Calu3 (cell line): Measurements from ENCODE around the gene DAGLA. TPM values are rescaled to one million over a fixed set of nuclear protein-coding genes. Genes with fewer than 3 reads are reported as not detected.

Source experiments
- BruUV-seq: library from RNA; stranded (reverse); fragments of 400-500 nt; replicated peaks from 2 replicates; lab custom pipeline; 2021; lab: Mats Ljungman, UMichigan
- CTCF ChIA-PET: fragments of 300-600 bp; sonication (Branson Sonifier 250); formaldehyde crosslinking; loops from one replicate; lab custom pipeline; 2022; ENCODE audit warnings: antibody characterized with exemption; lab: Charles Lee
- DNase-seq: peaks from one replicate; pipeline ENCODE4 v3.0.0; 2022
- H3K27ac Mint-ChIP-seq: one replicate; pipeline ENCODE4 v1.8.0; 2022; ENCODE audit warnings: mixed read lengths; ENCODE audit not compliant: unreplicated experiment
- H3K27me3 Mint-ChIP-seq: one replicate; pipeline ENCODE4 v1.8.0; 2022; ENCODE audit warnings: mixed read lengths; ENCODE audit not compliant: unreplicated experiment
- H3K36me3 Mint-ChIP-seq: one replicate; pipeline ENCODE4 v1.8.0; 2022; ENCODE audit warnings: mild to moderate bottlenecking, moderate library complexity, mixed read lengths; ENCODE audit not compliant: insufficient read depth, unreplicated experiment
- H3K4me1 Mint-ChIP-seq: one replicate; pipeline ENCODE4 v1.8.0; 2022; ENCODE audit warnings: mild to moderate bottlenecking, low read depth, mixed read lengths; ENCODE audit not compliant: unreplicated experiment
- H3K4me3 Mint-ChIP-seq: one replicate; pipeline ENCODE4 v1.8.0; 2022; ENCODE audit warnings: mild to moderate bottlenecking, low read depth, moderate library complexity, mixed read lengths; ENCODE audit not compliant: unreplicated experiment
- H3K9me3 Mint-ChIP-seq: one replicate; pipeline ENCODE4 v1.8.0; 2022; ENCODE audit warnings: low read depth, mixed read lengths; ENCODE audit not compliant: unreplicated experiment
- CTCF ChIP-seq: fragments of 200-600 bp; IDR thresholded peaks from one replicate; pipeline ENCODE4 v1.8.0; 2022; ENCODE audit warnings: antibody characterized with exemption; ENCODE audit not compliant: unreplicated experiment
- intact Hi-C: fragments of 100-400 bp; cut with micrococcal nuclease; formaldehyde crosslinking; loops from one replicate; pipeline ENCODE4 v1.10.0; 2022; ENCODE audit not compliant: unreplicated experiment
- total RNA-seq: library from RNA; stranded (reverse); gene quantifications from 2 replicates; pipeline ENCODE4 v1.2.3, GENCODE V29; 2022

DAGLA gene
- total RNA-seq, 1 experiment from 2014 or later = 7.5 TPM

- H3K27me3 Mint-ChIP-seq = peaks cover 15% of the 10 kb centered on the region
- no peak for TF ChIP-seq CTCF
- intact Hi-C loops = no loop called here
- no peak overlapping the region for H3K27ac Mint-ChIP-seq
- no peaks in the 10 kb centered on the region for H3K4me1 Mint-ChIP-seq
- CTCF ChIA-PET = interaction anchor here (0.5 to 1.3 kb wide), 3 partner anchors 8 to 105 kb away, joined by 3 to 4 read pairs (median 4); no protein-coding TSS in a partner anchor
- H3K4me3 Mint-ChIP-seq = no peak overlapping the region
- no peaks in the 10 kb centered on the region for H3K9me3 Mint-ChIP-seq
- no TSS peak for BruUV-seq
- no peak for DNase-seq
- H3K36me3 Mint-ChIP-seq = no peaks in the 10 kb centered on the region
These were observed 44.4 kb upstream of the DAGLA start for GRCh38 chr11:61635787-61636186.

- no peak for TF ChIP-seq CTCF
- CTCF ChIA-PET = no interaction called here
- BruUV-seq = no TSS peak
- DNase-seq = no peak
- H3K4me3 Mint-ChIP-seq = no peak overlapping the region
- no peaks in the 10 kb centered on the region for H3K4me1 Mint-ChIP-seq
- H3K27ac Mint-ChIP-seq = no peak overlapping the region
- no peaks in the 10 kb centered on the region for H3K9me3 Mint-ChIP-seq
- intact Hi-C loops = no loop called here
- H3K36me3 Mint-ChIP-seq = no peaks in the 10 kb centered on the region
- H3K27me3 Mint-ChIP-seq = peaks cover 15% of the 10 kb centered on the region
These were observed 43.5 kb upstream of the DAGLA start for GRCh38 chr11:61636676-61637075.

- intact Hi-C loops = no loop called here
- TF ChIP-seq CTCF = no peak
- no peaks in the 10 kb centered on the region for H3K36me3 Mint-ChIP-seq
- no peaks in the 10 kb centered on the region for H3K9me3 Mint-ChIP-seq
- no peak overlapping the region for H3K4me3 Mint-ChIP-seq
- CTCF ChIA-PET = interaction anchor here (0.6 to 2.4 kb wide), 6 partner anchors 10 to 191 kb away, joined by 3 to 23 read pairs (median 4); no protein-coding TSS in a partner anchor
- no peak for DNase-seq
- no TSS peak for BruUV-seq
- no peak overlapping the region for H3K27ac Mint-ChIP-seq
- H3K27me3 Mint-ChIP-seq = peaks cover 15% of the 10 kb centered on the region
- no peaks in the 10 kb centered on the region for H3K4me1 Mint-ChIP-seq
These were observed 42.9 kb upstream of the DAGLA start for GRCh38 chr11:61637277-61637676.

- H3K36me3 Mint-ChIP-seq = no peaks in the 10 kb centered on the region
- DNase-seq = no peak
- H3K27ac Mint-ChIP-seq = no peak overlapping the region
- BruUV-seq = no TSS peak
- intact Hi-C loops = no loop called here
- TF ChIP-seq CTCF = no peak
- H3K9me3 Mint-ChIP-seq = no peaks in the 10 kb centered on the region
- no peaks in the 10 kb centered on the region for H3K4me1 Mint-ChIP-seq
- CTCF ChIA-PET = interaction anchor here (1.5 kb wide), 1 partner anchor 126 kb away, joined by 5 read pairs; no protein-coding TSS in a partner anchor
- H3K4me3 Mint-ChIP-seq = no peak overlapping the region
- H3K27me3 Mint-ChIP-seq = peaks cover 35% of the 10 kb centered on the region
These were observed 40.3 kb upstream of the DAGLA start for GRCh38 chr11:61639816-61640443.
